Body of pancreas (tissue), 4 donors: Measurements from ENCODE around the gene TMEM229B.

Source experiments
- POLR2A ChIP-seq, 3 donors: fragments of 450-650 bp; IDR thresholded peaks; one replicate each; pipeline ENCODE4 v1.6.1; 2016; ENCODE audit warnings: antibody characterized with exemption in 3 of 3, mild to moderate bottlenecking in 2 of 3
- TF ChIP-seq, protein P1 (sequence below), 7 experiments: fragments of 450-650 bp in 4 of 7; fragments of 200-600 bp in 3 of 7; sonication (generic) in 3 of 7; IDR thresholded peaks; one replicate each; pipeline ENCODE4 v1.5.1; 2016 to 2019; ENCODE audit warnings: antibody characterized with exemption in 7 of 7

DNA sequence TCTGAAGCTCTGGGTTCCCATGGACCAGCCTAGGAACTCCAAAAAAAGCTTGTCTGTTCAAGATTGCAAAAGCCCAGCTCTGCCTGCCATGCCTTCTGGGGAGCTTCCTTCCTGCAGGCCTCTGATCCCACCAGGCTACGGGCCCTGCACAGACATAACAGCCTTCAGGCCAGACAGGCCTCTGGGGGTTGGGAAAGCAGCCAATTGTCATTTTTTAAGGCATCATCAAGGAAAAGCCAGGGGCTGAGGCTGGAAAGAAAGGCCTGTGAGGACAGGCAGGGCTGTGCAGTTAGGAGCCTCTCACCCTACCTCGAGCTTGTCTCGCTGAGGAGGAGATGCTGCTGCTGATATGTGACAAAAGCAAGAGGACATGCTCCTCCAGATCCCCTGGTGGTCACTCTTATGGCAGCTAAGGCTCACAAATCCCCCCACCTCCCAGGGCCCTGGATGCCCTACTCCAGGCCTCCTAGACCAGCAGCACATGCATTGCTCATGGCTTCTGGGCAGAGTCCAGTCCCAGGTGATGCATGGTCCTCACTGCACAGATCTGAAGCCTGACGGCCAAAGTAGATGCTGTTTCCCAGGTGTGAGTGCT is 2.9 kb downstream of the TMEM229B start:
- TF ChIP-seq, protein P1, sequence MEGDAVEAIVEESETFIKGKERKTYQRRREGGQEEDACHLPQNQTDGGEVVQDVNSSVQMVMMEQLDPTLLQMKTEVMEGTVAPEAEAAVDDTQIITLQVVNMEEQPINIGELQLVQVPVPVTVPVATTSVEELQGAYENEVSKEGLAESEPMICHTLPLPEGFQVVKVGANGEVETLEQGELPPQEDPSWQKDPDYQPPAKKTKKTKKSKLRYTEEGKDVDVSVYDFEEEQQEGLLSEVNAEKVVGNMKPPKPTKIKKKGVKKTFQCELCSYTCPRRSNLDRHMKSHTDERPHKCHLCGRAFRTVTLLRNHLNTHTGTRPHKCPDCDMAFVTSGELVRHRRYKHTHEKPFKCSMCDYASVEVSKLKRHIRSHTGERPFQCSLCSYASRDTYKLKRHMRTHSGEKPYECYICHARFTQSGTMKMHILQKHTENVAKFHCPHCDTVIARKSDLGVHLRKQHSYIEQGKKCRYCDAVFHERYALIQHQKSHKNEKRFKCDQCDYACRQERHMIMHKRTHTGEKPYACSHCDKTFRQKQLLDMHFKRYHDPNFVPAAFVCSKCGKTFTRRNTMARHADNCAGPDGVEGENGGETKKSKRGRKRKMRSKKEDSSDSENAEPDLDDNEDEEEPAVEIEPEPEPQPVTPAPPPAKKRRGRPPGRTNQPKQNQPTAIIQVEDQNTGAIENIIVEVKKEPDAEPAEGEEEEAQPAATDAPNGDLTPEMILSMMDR (IDR thresholded peaks at IDR 0.05), result no peak
- no peak for TF ChIP-seq POLR2A (IDR thresholded peaks at IDR 0.05)
